Measurements from ENCODE around the gene UHRF1.
"Not testable (repeated sequence)": the region's sequence is repeated elsewhere in the genome, so short reads cannot be mapped to it uniquely, and the experiment has no call there.

Gene UHRF1

DNA sequence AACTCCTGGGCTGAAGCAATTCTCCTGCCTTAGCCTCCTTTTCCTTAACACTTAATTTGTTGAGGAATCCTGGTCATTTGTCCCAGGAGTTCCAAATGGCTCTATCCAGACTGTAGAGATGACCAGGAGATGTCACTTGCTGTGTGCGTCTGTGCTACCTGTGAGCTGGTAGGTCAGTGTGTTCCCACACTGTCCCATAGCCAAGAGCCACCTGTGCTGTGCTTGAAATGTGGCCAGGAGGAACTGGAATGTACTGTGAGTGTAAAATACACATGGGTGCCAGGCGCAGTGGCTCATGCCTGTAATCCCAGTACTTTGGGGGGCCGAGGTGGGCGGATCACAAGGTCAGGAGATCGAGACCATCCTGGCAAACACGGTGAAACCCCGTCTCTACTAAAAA is 30.2 kb downstream of the UHRF1 start:
- Histone ChIP-seq H3K36me3 (replicated peaks; ENCODE audit: low read depth, low read length) (peaks cover 33% of the 10 kb centered on the region), H3K9me3 (ENCODE audit: insufficient read depth, low read length) (no peaks in the 10 kb centered on the region), H3K4me3 (ENCODE audit: low read length) (no peak overlapping the region), H4K20me1 (ENCODE audit: insufficient read depth, low read length) (peaks cover 23% of the 10 kb centered on the region), H3K4me1 (ENCODE audit: low read length) (no peaks in the 10 kb centered on the region), H3K79me2 (ENCODE audit: low read length) (peaks cover 39% of the 10 kb centered on the region), H3K9ac (ENCODE audit: low read length) (no peak overlapping the region), H3K27me3 (ENCODE audit: low read depth, low read length) (no peaks in the 10 kb centered on the region), H3K27ac (ENCODE audit: low read length) (no peak overlapping the region), H3K4me2 (ENCODE audit: low read length) (no peak overlapping the region), H2AFZ (ENCODE audit: low read depth, low read length) (no peak overlapping the region)
- TF ChIP-seq EZH2phosphoT487 (IDR thresholded peaks at IDR 0.05; ENCODE audit: low read depth): no peak
- TF ChIP-seq, protein P1, sequence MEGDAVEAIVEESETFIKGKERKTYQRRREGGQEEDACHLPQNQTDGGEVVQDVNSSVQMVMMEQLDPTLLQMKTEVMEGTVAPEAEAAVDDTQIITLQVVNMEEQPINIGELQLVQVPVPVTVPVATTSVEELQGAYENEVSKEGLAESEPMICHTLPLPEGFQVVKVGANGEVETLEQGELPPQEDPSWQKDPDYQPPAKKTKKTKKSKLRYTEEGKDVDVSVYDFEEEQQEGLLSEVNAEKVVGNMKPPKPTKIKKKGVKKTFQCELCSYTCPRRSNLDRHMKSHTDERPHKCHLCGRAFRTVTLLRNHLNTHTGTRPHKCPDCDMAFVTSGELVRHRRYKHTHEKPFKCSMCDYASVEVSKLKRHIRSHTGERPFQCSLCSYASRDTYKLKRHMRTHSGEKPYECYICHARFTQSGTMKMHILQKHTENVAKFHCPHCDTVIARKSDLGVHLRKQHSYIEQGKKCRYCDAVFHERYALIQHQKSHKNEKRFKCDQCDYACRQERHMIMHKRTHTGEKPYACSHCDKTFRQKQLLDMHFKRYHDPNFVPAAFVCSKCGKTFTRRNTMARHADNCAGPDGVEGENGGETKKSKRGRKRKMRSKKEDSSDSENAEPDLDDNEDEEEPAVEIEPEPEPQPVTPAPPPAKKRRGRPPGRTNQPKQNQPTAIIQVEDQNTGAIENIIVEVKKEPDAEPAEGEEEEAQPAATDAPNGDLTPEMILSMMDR (IDR thresholded peaks at IDR 0.05; ENCODE audit: low read depth, low read length): no peak

DNA sequence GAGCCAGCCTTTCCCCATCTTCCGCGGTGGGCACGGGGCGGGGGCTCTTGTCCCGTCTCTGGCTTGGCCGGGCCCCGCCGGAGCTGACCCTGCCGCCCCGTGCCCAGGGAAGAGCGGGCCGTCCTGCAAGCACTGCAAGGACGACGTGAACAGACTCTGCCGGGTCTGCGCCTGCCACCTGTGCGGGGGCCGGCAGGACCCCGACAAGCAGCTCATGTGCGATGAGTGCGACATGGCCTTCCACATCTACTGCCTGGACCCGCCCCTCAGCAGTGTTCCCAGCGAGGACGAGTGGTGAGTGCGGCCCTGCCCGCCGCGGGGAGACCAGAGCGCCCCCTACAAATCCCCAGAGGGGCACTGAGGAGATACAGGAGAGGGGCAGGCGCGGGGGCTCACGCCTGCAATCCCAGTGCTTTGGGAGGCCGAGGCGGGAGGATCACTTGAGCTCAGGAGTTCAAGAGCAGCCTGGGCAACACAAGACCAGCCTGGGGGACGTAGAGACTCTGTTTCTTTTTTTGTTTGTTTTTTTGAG is 32.4 kb downstream of the UHRF1 start:
- not testable (repeated sequence) for H3K27ac ChIP-seq (ENCODE audit: low read length); H3K4me1 ChIP-seq (ENCODE audit: low read length); H3K9ac ChIP-seq (ENCODE audit: low read length); H3K9me3 ChIP-seq (ENCODE audit: insufficient read depth, low read length); H3K4me3 ChIP-seq (ENCODE audit: low read length); H3K4me2 ChIP-seq (ENCODE audit: low read length); H3K27me3 ChIP-seq (ENCODE audit: low read depth, low read length); H2AFZ ChIP-seq (ENCODE audit: low read depth, low read length)
- Histone ChIP-seq H3K79me2 (ENCODE audit: low read length) (peaks cover 22% of the 10 kb centered on the region), H3K36me3 (replicated peaks; ENCODE audit: low read depth, low read length) (peaks cover 32% of the 10 kb centered on the region), H4K20me1 (ENCODE audit: insufficient read depth, low read length) (peaks cover 17% of the 10 kb centered on the region)

DNA sequence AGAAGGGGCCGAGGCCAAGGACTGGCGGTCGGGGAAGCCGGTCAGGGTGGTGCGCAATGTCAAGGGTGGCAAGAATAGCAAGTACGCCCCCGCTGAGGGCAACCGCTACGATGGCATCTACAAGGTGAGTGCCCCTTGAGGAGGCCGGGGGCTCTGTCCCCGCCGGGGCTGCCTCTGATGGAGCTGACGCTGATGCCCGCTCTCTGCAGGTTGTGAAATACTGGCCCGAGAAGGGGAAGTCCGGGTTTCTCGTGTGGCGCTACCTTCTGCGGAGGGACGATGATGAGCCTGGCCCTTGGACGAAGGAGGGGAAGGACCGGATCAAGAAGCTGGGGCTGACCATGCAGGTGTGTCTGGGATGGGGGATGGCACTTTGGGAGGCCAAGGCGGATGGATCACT is 41.3 kb downstream of the UHRF1 start:
- not testable (repeated sequence) for H3K4me1 ChIP-seq (ENCODE audit: low read length); H3K4me2 ChIP-seq (ENCODE audit: low read length); H3K4me3 ChIP-seq (ENCODE audit: low read length); H3K9ac ChIP-seq (ENCODE audit: low read length); H3K9me3 ChIP-seq (ENCODE audit: insufficient read depth, low read length); H3K79me2 ChIP-seq (ENCODE audit: low read length); H4K20me1 ChIP-seq (ENCODE audit: insufficient read depth, low read length); H3K27me3 ChIP-seq (ENCODE audit: low read depth, low read length); H3K27ac ChIP-seq (ENCODE audit: low read length); H2AFZ ChIP-seq (ENCODE audit: low read depth, low read length)
- H3K36me3 ChIP-seq (replicated peaks; ENCODE audit: low read depth, low read length): peaks cover 62% of the 10 kb centered on the region

DNA sequence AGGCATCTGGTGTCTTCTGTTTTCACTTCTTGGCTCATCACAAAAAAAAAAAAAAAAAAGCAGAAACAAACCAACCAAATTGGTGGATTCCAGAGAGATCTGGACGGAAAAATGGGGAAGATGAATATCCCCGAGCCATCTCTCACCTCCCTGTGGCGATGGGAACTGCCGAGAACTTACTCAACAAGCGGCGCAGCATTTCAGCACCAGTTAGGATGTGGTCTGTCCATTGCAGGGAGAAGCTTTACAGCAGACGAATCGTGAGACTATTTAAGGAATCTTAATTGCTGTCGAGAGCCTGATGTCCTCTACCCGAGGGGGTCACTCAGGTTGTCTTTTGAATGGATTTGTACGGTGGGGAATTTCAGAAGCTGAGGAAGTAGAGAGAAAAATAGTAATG is 42.4 kb downstream of the UHRF1 start:
- H3K4me3 ChIP-seq (ENCODE audit: low read length): no peak overlapping the region
- 0 out of 2 replicates have a peak, but pooled peaks cover 3% of the 10 kb centered on the region for H4K20me1 ChIP-seq (ENCODE audit: insufficient read depth, low read length)
- H3K4me2 ChIP-seq (ENCODE audit: low read length): no peak overlapping the region
- TF ChIP-seq EZH2phosphoT487 (IDR thresholded peaks at IDR 0.05; ENCODE audit: low read depth): no peak
- TF ChIP-seq, protein P1 (IDR thresholded peaks at IDR 0.05; ENCODE audit: low read depth, low read length): no peak
- H3K27me3 ChIP-seq (ENCODE audit: low read depth, low read length): no peaks in the 10 kb centered on the region
- H2AFZ ChIP-seq (ENCODE audit: low read depth, low read length): no peak overlapping the region
- H3K79me2 ChIP-seq (ENCODE audit: low read length): no peaks in the 10 kb centered on the region
- H3K9ac ChIP-seq (ENCODE audit: low read length): no peak overlapping the region
- H3K27ac ChIP-seq (ENCODE audit: low read length): no peak overlapping the region
- H3K9me3 ChIP-seq (ENCODE audit: insufficient read depth, low read length): no peaks in the 10 kb centered on the region
- no peaks in the 10 kb centered on the region for H3K4me1 ChIP-seq (ENCODE audit: low read length)
- H3K36me3 ChIP-seq (replicated peaks; ENCODE audit: low read depth, low read length): peaks cover 60% of the 10 kb centered on the region

DNA sequence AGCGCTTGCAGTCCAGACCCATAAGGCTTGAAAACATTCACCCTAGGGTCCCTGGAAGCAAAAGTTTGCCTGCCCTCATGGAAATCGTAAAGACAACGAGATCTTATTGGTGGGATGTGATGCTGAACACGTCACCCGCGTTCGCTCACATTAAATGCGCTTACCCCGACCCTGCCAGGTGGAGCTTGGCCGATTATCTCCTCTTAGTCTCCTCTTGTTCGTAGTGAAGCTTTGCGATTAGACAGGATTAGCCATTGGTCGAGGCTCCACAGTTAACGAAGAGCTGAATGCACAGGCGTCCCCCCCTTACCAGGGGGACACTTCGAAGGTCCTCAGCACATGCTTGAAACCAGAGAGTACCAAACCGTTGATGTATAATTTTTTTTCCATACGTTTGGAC is 43.6 kb downstream of the UHRF1 start:
- Histone ChIP-seq H3K27me3 (ENCODE audit: low read depth, low read length) (no peaks in the 10 kb centered on the region), H3K4me3 (ENCODE audit: low read length) (no peak overlapping the region), H3K36me3 (replicated peaks; ENCODE audit: low read depth, low read length) (peaks cover 59% of the 10 kb centered on the region), H3K4me1 (ENCODE audit: low read length) (no peaks in the 10 kb centered on the region), H3K9ac (ENCODE audit: low read length) (no peak overlapping the region), H4K20me1 (ENCODE audit: insufficient read depth, low read length) (peaks cover 3% of the 10 kb centered on the region; the same call in 1 of the 2 replicates), H3K9me3 (ENCODE audit: insufficient read depth, low read length) (no peaks in the 10 kb centered on the region), H3K27ac (ENCODE audit: low read length) (no peak overlapping the region), H2AFZ (ENCODE audit: low read depth, low read length) (no peak overlapping the region), H3K79me2 (ENCODE audit: low read length) (0 out of 2 replicates have a peak, but pooled peaks cover 4% of the 10 kb centered on the region), H3K4me2 (ENCODE audit: low read length) (no peak overlapping the region)
- TF ChIP-seq, protein P1 (IDR thresholded peaks at IDR 0.05; ENCODE audit: low read depth, low read length): no peak
- no peak for TF ChIP-seq EZH2phosphoT487 (IDR thresholded peaks at IDR 0.05; ENCODE audit: low read depth)

DNA sequence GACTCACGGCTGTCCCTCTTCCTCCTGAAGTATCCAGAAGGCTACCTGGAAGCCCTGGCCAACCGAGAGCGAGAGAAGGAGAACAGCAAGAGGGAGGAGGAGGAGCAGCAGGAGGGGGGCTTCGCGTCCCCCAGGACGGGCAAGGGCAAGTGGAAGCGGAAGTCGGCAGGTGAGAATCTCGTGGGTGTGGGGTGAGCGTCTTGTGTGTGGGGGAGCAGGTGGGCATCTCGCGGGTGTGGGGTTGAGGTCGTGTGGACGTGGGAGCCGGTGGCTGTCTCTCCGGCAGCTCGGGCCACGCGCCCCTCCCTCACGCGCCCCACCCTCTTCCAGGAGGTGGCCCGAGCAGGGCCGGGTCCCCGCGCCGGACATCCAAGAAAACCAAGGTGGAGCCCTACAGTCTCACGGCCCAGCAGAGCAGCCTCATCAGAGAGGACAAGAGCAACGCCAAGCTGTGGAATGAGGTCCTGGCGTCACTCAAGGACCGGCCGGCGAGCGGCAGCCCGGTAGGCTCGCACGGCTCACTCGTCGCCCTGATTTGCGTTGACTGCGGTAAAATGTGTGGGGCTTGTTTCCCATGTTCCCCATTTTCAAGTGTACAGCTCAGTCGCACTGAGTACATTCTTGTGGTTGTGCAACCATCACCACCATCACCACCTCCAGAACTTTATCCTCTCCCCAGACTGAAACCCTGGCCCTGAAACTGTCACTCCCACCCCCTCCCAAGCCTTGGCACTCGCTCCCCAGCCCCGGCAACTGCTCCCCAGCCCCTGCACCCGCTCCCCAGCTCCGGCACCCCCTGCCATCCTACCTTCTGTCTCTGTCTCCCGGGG is 45.2 kb downstream of the UHRF1 start:
- H2AFZ ChIP-seq (ENCODE audit: low read depth, low read length); H3K4me3 ChIP-seq (ENCODE audit: low read length); H3K27me3 ChIP-seq (ENCODE audit: low read depth, low read length); H3K9ac ChIP-seq (ENCODE audit: low read length); H3K4me1 ChIP-seq (ENCODE audit: low read length); H4K20me1 ChIP-seq (ENCODE audit: insufficient read depth, low read length); H3K27ac ChIP-seq (ENCODE audit: low read length); H3K79me2 ChIP-seq (ENCODE audit: low read length); H3K4me2 ChIP-seq (ENCODE audit: low read length); H3K9me3 ChIP-seq (ENCODE audit: insufficient read depth, low read length): not testable (repeated sequence)
- peaks cover 64% of the 10 kb centered on the region for H3K36me3 ChIP-seq (replicated peaks; ENCODE audit: low read depth, low read length)
